Myocyte (in vitro differentiated cells): Measurements from ENCODE around the gene CNIH1. TPM values are rescaled to one million over a fixed set of nuclear protein-coding genes. Genes with fewer than 3 reads are reported as not detected.
"Not testable (repeated sequence)": the region's sequence is repeated elsewhere in the genome, so short reads cannot be mapped to it uniquely, and the experiment has no call there.

Experiments used
- DNase-seq: peaks from one replicate; pipeline ENCODE4 v3.0.0-alpha.2; 2012; ENCODE audit warnings: low read depth
- total RNA-seq: library from RNA; depleted of rRNA; stranded (reverse); fragments of >200 nt; gene quantifications from 2 replicates; pipeline ENCODE4 v1.2.3, GENCODE V29; 2014

Gene CNIH1
- total RNA-seq, 1 donor from 2014 or later, result 280 TPM

DNA sequence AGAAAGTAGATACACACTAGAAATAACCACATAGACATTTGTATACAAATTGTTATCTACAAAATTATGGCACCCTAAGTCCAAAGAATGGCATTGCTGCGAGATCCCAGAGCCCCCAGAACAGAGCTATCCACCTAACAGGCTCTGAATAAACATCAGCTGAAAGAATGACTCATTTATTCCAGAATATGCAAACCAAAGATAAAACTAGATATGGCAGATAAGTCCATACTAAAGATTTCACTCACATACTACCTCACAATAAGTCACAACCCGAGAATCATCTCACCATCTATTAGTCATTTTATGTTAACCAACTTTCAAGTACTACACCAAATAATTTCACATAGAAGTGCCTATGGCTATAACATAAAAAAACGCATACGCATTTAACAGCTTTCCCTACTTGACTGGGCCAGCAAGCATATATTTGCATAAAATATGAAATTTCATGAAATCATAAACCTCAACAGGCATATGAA lies 5.6 kb downstream of the CNIH1 start:
- no peak for DNase-seq

GRCh38 chr14:54428527-54428926 lies 12.6 kb downstream of the CNIH1 start:
- no peak for DNase-seq

GRCh38 chr14:54427871-54428270 lies 13.3 kb downstream of the CNIH1 start:
- peak; percentile 38 for DNase-seq

GRCh38 chr14:54425537-54426274 lies 15.5 kb downstream of the CNIH1 start:
- no peak for DNase-seq

- DNase-seq, result no peak
Observed at GRCh38 chr14:54425068-54425467, 16.1 kb downstream of the CNIH1 start.

GRCh38 chr14:54424479-54424901 lies 16.7 kb downstream of the CNIH1 start:
- DNase-seq, result no peak

GRCh38 chr14:54423991-54424390 lies 17.2 kb downstream of the CNIH1 start:
- no peak for DNase-seq

GRCh38 chr14:54420478-54421142 lies 20.6 kb downstream of the CNIH1 start:
- DNase-seq, result peak; percentile 56

- DNase-seq, result no peak
Observed at GRCh38 chr14:54411371-54411770, 29.8 kb downstream of the CNIH1 start.

- DNase-seq, result no peak
Observed at GRCh38 chr14:54410215-54410614, 31.0 kb downstream of the CNIH1 start.

DNA sequence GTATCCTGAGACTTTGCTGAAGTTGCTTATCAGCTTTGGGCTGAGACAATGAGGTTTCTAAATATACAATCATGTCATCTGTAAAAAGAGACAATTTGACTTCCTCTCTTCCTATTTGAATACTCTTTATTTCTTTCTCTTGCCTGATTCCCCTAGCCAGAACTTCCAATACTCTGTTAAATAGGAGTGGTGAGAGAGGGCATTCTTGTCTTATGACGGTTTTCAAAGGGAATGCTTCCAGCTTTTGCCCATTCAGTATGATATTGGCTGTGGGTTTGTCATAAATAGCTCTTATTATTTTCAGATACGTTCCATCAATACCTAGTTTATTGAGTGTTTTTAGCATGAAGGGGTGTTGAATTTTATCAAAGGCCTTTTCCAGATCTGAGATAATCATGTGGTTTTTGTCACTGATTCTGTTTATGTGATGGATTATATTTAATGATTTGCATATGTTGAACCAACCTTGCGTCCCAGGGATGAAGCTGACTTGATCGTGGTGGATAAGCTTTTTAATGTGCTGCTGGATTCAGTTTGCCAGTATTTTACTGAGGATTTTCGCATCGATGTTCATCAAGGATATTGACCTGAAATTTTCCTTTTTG lies 37.7 kb downstream of the CNIH1 start:
- DNase-seq, result not testable (repeated sequence)

DNA sequence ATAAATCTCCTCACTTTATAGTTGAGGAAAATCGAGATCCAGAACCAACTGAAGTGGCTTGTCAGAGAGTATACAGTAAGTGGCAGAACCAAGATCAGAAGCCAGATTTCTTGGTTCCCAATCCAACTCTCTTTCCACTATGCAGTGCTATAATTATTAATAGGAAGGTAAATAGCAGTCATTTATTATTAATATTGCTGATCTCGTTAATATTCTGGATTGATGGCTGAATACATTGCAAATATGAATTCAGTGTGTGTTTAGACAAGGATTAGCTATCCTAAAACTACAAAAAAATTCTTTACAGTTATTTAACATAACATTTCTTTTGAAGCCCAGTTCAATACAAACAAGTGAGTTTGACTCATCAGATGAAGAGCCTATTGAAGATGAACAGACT lies 41.6 kb downstream of the CNIH1 start:
- no peak for DNase-seq

- DNase-seq, result peak; percentile 100
Observed at GRCh38 chr14:54396493-54397335, 44.5 kb downstream of the CNIH1 start, which contains the start of gene CDKN3. TSS of gene CDKN3 (plus strand) at chr14:54397007. CDS start at chr14:54397069, 62 bp downstream.

- DNase-seq, result no peak
Observed at GRCh38 chr14:54396183-54396492, 45.0 kb downstream of the CNIH1 start.

DNA sequence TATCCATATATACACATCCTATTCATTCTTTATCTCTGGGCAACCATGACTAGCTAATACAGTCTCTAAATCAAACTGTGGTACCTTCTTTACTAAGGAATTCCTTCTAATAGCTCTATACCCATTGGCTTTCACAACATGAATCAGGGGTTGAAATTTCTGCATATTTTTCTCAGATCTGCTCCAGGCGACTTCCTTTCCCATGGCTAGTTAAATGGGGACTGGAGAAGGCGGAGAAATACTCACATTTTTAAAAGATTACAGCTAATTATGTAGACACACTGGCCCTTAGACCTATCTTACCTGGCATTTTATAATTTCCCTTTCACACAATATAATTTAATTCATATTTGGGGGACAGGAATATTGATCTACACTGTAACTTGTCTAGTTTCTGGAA lies 45.5 kb downstream of the CNIH1 start:
- no peak for DNase-seq

GRCh38 chr14:54395284-54395683 lies 45.9 kb downstream of the CNIH1 start:
- DNase-seq, result no peak

GRCh38 chr14:54394596-54394995 lies 46.6 kb downstream of the CNIH1 start:
- no peak for DNase-seq

GRCh38 chr14:54392986-54393884 lies 47.9 kb downstream of the CNIH1 start:
- not testable (repeated sequence) for DNase-seq

- DNase-seq, result no peak
Observed at GRCh38 chr14:54392131-54392859, 48.9 kb downstream of the CNIH1 start.

DNA sequence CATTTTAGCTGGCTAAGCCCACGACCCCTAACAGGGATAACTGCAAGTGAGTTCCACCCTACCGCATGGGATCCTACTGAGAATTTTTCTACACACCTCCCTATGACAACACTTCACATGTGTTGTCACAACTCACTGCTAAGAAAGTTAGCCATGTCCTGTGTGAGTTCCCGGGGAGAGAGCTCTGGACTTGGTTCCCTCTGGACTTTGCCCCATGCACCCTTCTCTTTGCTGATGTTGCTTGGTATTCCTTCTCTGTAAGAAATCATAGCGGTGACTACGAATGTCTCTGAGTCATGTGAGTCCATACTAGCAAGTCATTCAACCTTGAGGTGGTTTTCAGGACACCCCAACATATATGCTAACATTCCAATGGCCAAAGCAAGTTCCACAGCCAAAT lies 53.8 kb downstream of the CNIH1 start:
- no peak for DNase-seq
